PFSK-1 (cell line): ENCODE measurements around the gene TMEM184A.

ENCODE experiments used
- FOXP2 ChIP-seq: optimal IDR thresholded peaks from 2 replicates; pipeline ENCODE3; 2011; ENCODE audit warnings: borderline replicate concordance, control low read depth, inconsistent platforms; ENCODE audit not compliant: insufficient read depth; ENCODE audit errors: extremely low read length, extremely low read depth
- POLR2AphosphoS5 ChIP-seq: IDR thresholded peaks from 2 replicates; pipeline ENCODE4 v1.6.1; 2012; ENCODE audit warnings: low read depth, mild to moderate bottlenecking, control low read depth, low read length, moderate library complexity
- SIN3A ChIP-seq: IDR thresholded peaks from 2 replicates; pipeline ENCODE4 v1.6.1; 2012; ENCODE audit warnings: mild to moderate bottlenecking, low read length, moderate library complexity, borderline replicate concordance; ENCODE audit not compliant: insufficient read depth
- TAF1 ChIP-seq: IDR thresholded peaks from 2 replicates; pipeline ENCODE4 v1.6.1; 2012; ENCODE audit warnings: low read length, control low read depth, borderline replicate concordance; ENCODE audit not compliant: insufficient read depth
- TF ChIP-seq, protein P1 (sequence below), 2 experiments: IDR thresholded peaks; 2 replicates each; pipeline versions ENCODE4 v1.6.1 to v1.8.0; 2011 to 2012; ENCODE audit warnings: low read depth in 2 of 2, low read length in 2 of 2, control low read depth in 1 of 2, inconsistent platforms in 1 of 2, mild to moderate bottlenecking in 1 of 2, moderate library complexity in 1 of 2; ENCODE audit not compliant: insufficient read depth in 1 of 2

The TMEM184A gene

DNA sequence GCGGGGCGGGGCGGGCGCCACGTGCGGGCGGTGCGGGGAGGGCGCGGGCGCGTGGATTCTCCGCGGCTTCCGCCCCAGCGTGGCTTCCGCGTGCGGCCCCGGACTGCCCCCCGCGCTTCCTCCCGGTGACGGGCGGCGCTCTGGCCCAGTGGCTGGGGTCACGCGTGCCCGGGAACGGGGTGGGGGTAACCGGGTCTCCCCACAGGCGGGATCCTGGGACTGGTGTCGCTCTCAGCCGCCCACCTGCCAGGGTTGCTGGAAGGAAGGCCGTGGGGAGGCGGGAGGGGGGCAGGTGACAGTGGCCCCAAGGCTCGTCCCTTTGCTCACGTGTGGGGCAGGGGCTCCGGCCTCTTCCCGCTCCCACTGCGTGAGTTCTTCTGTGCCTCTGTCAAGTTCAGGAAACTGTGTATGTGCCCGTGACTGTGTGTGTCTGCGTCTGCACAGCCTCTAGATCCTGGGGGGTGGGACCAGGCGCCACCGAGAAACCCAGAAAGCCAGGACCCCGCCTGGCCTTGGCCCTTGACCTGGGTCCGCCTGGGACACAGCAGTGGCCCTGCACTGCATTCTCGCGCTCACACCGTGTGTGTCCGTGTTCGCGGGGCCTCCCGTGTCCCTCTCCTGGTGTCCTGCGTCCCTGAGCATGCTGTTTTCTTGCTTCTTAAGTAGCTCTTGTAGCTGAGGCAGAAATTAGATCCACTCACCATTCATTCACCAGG, 24.6 kb downstream of the TMEM184A start:
- TF ChIP-seq POLR2AphosphoS5 (no peak), FOXP2 (no peak), TAF1 (no peak), SIN3A (no peak)
- TF ChIP-seq, protein P1, sequence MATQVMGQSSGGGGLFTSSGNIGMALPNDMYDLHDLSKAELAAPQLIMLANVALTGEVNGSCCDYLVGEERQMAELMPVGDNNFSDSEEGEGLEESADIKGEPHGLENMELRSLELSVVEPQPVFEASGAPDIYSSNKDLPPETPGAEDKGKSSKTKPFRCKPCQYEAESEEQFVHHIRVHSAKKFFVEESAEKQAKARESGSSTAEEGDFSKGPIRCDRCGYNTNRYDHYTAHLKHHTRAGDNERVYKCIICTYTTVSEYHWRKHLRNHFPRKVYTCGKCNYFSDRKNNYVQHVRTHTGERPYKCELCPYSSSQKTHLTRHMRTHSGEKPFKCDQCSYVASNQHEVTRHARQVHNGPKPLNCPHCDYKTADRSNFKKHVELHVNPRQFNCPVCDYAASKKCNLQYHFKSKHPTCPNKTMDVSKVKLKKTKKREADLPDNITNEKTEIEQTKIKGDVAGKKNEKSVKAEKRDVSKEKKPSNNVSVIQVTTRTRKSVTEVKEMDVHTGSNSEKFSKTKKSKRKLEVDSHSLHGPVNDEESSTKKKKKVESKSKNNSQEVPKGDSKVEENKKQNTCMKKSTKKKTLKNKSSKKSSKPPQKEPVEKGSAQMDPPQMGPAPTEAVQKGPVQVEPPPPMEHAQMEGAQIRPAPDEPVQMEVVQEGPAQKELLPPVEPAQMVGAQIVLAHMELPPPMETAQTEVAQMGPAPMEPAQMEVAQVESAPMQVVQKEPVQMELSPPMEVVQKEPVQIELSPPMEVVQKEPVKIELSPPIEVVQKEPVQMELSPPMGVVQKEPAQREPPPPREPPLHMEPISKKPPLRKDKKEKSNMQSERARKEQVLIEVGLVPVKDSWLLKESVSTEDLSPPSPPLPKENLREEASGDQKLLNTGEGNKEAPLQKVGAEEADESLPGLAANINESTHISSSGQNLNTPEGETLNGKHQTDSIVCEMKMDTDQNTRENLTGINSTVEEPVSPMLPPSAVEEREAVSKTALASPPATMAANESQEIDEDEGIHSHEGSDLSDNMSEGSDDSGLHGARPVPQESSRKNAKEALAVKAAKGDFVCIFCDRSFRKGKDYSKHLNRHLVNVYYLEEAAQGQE (IDR thresholded peaks at IDR 0.05; ENCODE audit: insufficient read depth in 1 of 2, low read depth in 2 of 2, low read length in 2 of 2): no peak

DNA sequence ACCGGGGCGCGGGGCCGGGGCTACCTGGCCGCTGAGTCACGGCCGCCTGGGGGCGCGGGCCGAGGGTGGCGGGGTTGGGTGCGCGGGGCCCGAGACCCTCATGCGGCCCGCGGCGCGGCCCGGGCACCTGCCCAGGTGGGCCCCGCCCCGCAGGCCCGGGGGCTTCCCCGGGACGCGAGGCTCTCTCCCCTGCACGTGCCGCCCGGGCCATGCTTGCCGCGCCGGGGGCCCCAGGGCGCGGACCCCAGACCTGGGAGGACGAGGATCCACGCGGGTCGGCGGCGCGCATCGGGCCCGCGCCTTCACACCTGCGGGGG, 25.1 kb downstream of the TMEM184A start:
- TF ChIP-seq, protein P1 (IDR thresholded peaks at IDR 0.05; ENCODE audit: insufficient read depth in 1 of 2, low read depth in 2 of 2, low read length in 2 of 2): no peak
- TF ChIP-seq FOXP2: no peak
- TF ChIP-seq TAF1: no peak

DNA sequence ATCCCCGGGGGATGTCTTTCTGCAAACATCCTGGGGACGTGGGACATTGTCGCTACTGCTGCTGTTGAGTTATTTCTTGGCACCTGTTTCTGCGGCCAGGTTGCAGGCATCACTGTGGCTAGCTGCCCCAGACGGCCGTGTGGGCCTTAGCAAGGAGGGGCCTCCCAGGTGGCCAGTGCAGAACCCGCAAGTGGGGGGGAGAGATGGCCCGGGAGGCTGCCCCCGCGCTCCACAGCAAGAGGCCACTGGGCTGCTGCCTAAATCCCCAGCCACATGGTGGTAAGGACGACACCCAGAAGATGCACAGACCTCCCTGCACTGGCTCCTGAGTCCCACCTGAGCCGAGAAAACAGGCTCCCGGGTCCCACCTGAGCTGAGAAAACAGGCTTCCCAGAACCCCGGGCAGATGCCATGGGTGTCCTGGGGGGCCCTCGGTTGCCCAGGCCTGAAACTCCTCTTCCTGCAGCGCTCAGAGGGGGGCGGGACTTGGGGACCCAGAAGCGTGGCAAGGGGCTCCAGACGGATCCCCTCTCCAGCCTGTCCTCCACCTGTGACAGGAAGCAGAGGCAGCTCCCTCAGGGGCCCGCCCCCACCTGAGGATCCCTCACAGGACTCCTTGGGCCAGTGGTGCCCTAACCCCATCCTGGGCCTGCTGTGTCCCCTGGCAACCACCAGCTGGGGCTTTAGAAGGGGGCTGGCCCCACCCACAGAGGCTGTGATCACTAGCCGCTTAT, 26.5 kb downstream of the TMEM184A start:
- no peak for TF ChIP-seq SIN3A
- TF ChIP-seq FOXP2: no peak
- TF ChIP-seq TAF1: no peak

DNA sequence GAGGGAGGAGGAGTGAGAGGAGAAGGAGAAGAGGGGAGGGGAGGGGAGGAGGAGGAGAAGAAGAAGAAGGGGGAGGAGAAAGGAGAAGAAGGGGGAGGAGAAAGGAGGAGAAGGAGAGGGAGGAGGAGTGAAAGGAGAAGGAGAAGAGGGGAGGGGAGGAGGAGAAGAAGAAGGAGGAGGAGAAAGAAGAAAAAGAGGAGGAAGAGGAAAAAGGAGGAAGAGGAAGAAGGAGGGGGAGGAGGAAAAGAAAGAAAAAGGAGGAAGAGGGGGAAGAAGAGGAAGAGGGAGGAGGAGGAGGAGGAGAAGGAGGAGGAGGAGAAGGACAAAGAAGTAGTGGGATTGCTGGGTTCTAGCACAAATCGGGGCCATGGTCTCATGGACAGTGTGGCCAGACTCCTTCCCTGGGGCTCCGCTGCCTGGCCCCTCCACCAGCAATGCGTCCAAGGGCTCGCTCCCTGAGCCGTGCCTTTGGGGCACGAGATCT, 29.7 kb downstream of the TMEM184A start:
- no peak for TF ChIP-seq SIN3A

DNA sequence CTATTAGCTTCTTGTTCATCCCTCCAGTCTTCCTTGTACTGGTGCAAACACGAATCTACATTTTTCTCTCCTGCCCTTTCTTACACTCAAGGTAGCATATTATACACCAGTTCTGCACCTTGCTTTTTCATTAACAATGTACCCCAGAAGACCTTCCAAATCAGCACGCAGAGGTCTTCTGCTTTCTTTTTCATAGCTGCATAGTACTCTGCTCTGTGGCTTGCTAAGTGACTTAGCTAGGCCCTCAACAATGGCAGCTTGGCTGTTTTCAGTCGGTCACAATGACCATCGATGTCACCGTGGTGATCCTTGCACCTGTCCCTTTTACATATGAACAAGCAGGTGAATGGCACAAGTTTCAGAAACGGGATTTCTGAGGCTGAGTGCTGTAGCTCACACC, 30.6 kb downstream of the TMEM184A start:
- TF ChIP-seq, protein P1 (IDR thresholded peaks at IDR 0.05; ENCODE audit: insufficient read depth in 1 of 2, low read depth in 2 of 2, low read length in 2 of 2): no peak
- no peak for TF ChIP-seq SIN3A
- no peak for TF ChIP-seq POLR2AphosphoS5
- no peak for TF ChIP-seq TAF1
- TF ChIP-seq FOXP2: no peak

DNA sequence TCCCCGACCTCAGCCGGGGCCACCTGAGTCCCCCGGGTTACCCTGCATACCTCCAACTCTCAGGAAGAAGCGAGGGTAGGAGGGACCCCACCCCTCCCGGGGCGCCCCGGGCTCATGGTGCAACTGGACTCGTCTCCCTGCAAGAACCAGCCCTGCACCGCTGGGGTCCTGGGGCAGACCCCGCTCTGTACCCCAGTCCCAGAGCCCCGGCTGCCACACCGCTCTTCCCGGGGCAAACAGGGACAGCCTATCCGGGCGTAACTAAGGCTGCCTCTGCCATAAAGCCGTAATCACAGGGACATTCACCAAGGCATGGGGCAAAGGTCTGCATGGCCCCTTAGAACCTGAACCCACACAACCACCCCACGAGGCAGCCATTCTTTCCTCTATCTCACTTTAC, 32.2 kb downstream of the TMEM184A start:
- TF ChIP-seq, protein P1 (IDR thresholded peaks at IDR 0.05; ENCODE audit: insufficient read depth in 1 of 2, low read depth in 2 of 2, low read length in 2 of 2): no peak
- no peak for TF ChIP-seq POLR2AphosphoS5
- TF ChIP-seq FOXP2: no peak
